GM19023 (cell line): ENCODE measurements around the gene KCTD13.
"Not testable (repeated sequence)": the region's sequence is repeated elsewhere in the genome, so short reads cannot be mapped to it uniquely, and the experiment has no call there.

Experiments used
- ATAC-seq: cut with Tn5 transposase; IDR thresholded peaks from one replicate; pipeline ENCODE4 v1.9.1; 2021; ENCODE audit warnings: mild to moderate bottlenecking, moderate library complexity; ENCODE audit not compliant: unreplicated experiment

KCTD13 gene, protein sequence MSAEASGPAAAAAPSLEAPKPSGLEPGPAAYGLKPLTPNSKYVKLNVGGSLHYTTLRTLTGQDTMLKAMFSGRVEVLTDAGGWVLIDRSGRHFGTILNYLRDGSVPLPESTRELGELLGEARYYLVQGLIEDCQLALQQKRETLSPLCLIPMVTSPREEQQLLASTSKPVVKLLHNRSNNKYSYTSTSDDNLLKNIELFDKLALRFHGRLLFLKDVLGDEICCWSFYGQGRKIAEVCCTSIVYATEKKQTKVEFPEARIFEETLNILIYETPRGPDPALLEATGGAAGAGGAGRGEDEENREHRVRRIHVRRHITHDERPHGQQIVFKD

DNA sequence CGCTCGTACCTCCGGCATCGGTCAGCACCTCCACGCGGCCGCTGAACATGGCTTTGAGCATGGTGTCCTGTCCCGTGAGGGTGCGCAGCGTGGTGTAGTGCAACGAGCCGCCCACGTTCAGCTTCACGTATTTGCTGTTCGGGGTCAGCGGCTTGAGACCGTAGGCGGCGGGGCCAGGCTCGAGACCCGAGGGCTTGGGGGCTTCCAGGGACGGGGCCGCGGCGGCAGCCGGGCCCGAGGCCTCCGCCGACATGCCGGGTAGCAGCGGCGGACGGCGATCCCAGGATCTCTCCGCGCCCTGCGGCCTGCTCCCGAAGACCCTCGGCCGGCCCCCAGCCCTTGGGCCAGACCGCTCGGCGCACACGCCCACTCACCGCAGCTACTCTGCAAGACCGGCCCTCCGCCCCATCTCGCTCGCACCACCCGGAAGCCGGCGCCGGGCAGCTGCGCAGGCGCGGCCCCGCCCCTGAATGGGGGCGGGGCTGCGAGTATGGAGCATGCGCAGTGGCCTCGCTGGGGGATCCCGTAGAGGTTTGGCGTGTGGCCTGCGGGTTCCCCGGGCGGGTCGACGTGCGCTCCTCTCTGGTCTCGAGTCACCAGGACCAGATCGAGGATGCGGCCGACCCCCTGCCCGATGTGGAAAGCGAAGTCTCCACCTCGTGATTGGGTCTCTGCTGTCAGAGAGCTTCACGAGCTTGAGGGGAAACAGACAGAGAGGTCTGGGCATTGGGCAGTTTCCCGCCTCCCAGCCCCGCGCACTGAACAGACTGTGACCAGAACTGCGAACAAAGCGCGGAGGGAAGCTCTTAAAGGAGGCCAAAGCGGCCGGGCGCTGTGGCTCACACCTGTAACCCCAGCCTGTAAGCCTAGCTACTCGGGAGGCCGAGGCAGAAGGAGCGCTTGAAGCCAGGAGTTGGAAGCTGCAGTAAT lies at the start of gene KCTD13:
KCTD13 (minus strand) TSS at position 446 of the 930 bp plus-strand sequence; CDS start at position 253, 193 bp downstream.
- peak; percentile 85 for ATAC-seq

DNA sequence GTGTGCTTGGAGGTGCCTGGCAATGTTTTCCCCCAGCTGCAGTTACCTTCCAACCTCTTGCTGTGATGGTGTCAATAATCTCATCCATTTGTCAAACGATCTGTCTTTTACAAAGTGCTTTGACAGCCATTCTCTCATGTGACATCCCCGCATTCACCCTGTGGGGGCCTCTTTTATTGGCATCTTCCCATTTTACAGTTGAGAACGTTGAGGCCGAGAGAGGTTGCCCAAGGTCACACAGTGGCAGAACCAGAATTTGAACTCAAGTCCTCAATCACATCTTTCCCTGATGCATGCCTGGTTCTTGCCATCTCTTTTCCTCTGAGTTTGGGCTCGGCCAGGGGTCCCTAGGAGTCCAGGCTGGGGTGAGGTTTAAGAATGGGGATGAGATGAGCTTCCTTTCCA lies 49.1 kb upstream of the KCTD13 start:
- no peak for ATAC-seq

- ATAC-seq, result no peak
These were observed 48.5 kb upstream of the KCTD13 start for GRCh38 chr16:29974291-29975133.

- peak; percentile 94 for ATAC-seq
These were observed 47.6 kb upstream of the KCTD13 start, which contains the start of gene TAOK2 for GRCh38 chr16:29973384-29974246. TSS of gene TAOK2 (plus strand) at chr16:29973868. CDS start at chr16:29977773, 3,905 bp downstream.

DNA sequence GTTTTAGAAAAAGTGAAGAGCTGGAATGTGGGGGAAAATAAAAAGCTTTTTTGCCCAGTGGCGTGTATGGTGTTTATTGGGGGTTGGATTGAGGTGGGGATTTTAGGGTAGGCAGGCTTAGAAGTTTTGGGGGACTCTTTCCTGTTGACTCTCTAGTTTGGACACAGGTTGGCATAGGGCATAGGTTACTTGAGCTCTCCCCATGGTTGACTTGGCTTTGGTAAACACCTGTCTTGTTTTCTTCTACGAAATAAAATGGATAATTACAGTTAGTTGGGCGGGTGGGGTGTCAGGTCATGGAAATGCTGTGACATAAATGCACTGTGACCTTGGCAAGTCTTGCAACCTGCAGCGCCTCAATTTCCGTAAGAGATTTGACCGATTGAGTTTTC lies 47.0 kb upstream of the KCTD13 start:
- no peak for ATAC-seq

- no peak for ATAC-seq
These were observed 46.5 kb upstream of the KCTD13 start for GRCh38 chr16:29972500-29972899.

DNA sequence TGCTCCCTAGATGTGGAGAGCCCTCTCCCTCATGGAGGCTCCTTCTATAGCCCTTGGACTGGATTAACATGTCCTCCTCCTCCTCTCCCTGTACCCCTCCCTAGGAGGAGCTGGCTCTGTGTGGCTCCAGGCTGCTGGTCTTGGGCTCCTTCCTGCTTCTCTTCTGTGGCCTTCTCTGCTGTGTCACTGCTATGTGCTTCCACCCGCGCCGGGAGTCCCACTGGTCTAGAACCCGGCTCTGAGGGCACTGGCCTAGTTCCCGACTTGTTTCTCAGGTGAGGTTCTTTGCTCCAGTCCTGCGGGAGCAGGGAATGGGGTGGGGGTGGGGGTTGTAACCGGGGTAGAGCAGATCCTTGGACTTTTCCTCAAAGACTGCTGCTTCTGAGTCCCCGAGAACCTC lies 45.3 kb upstream of the KCTD13 start:
- ATAC-seq, result no peak

DNA sequence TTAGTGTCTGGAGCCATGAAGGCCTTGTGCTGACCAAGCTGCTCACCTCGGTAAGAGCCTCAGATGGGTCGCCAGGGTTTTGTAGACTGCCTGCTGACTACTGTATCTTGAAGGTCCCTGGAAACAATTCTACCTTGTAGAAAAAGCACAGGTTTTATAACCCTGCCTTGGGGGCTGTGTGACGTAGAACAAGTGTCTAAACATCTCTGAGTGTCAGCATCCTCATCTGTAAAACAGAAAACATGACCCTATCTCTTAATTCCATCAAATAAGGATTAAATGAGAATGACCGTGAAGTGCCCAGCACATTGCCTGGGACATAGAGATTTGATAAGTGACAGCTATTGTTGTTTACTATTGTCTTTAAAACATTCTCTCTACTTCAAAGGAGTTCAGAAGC lies 42.2 kb upstream of the KCTD13 start:
- no peak for ATAC-seq

- ATAC-seq, result no peak
These were observed 37.2 kb upstream of the KCTD13 start for GRCh38 chr16:29963021-29963743.

- ATAC-seq, result no peak
These were observed 36.4 kb upstream of the KCTD13 start for GRCh38 chr16:29962344-29962994.

GRCh38 chr16:29961479-29962343 lies 35.7 kb upstream of the KCTD13 start, which contains the start of gene TMEM219:
TSS of gene TMEM219 (plus strand) at chr16:29962079. CDS start at chr16:29963144, 1,065 bp downstream.
- ATAC-seq, result peak; percentile 90

DNA sequence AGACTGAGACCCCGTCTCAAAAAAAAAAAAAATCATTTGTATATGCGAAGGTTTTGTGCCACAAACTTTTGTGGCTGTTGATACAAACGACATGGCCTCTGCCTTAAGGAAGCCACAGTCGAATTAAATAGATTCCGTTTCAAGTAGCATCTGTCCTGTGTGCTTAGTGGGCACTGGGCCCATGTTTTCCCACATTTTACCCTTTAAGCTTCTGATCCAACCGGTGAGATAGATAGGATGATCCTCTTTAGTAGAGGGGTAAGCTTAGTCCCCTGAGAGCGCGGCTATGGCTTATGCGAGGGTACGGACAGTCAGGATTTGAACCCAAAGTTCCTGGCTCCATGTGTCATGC lies 35.1 kb upstream of the KCTD13 start:
- ATAC-seq, result no peak

DNA sequence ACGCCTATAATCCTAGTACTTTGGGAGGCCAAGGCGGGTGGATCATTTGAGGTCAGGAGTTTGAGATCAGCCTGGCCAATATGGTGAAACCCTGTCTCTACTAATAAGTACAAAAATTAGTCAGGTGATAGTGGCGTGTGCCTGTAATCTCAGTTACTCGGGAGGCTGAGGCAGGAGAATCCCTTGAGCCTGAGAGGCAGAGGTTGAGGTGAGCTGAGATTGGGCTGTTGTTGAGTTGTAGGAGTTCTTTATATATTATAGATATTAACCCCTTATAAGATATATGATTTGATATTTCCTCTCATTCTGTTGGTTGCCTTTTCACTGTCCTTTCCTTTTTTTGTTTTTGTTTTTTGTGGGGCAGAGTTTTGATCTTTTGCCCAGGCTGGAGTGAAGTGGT lies 33.8 kb upstream of the KCTD13 start:
- ATAC-seq, result not testable (repeated sequence)

- ATAC-seq, result no peak
These were observed 33.3 kb upstream of the KCTD13 start for GRCh38 chr16:29959293-29959692.

DNA sequence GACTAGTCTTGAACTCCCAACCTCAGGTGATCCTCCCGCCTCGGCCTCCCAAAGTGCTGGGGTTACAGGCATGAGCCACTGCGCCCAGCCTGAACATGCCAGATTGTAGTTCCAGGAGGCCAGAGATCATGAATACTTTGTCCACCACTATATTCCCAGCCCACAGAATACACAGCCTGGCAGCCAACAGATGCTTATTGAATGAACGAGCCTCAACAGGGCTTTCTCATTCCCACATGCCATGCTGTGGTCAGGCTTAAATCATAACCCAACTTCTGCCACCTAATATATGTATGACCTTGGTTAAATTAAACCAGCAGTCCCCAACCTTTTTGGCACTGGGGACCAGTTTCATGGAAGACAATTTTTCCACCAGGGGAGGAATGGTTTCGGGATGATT lies 32.7 kb upstream of the KCTD13 start:
- no peak for ATAC-seq

GRCh38 chr16:29951625-29952365 lies 25.8 kb upstream of the KCTD13 start:
- no peak for ATAC-seq

DNA sequence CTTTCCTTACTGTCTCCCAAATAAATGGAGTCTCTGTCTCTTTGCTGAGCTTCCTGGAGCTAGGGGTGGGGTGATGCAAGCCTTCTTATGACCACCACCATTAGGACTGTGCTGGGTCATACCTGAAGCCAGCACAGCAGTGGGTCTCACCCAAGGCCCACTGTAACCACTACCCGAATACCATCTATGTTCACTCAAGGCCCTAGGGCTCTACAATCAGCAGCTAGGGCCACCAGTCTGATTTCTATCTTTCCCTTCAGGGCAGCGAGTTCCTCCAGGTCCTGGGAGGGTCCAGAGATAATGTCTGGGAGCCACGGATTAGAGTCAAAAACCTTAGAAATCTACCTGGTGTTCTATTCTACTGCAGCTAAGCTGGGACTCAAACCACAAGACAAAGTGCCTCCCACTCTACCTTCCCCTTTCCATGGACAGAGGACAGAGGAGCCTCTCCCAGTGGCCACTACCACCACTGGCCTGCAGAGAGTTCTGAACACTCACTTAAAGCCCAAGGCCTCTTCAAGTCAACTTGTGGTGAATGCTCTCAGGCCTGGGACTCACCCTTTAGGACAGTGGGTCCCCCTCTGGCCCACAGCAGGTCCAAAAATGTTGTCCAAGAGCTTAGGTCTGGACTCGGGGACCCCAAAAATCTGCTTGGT lies 24.9 kb upstream of the KCTD13 start:
- no peak for ATAC-seq
